ENCODE data around the gene CDK8. TPM values are rescaled to one million over a fixed set of nuclear protein-coding genes. Genes with fewer than 3 reads are reported as not detected.

CDK8 gene
- total and polyA plus RNA-seq, 2 experiments from 2014 or later: 16.1 to 27.0 TPM

GRCh38 chr13:26372747-26373146, 118.8 kb downstream of the CDK8 start:
- no peaks in the 10 kb centered on the region for H4K20me1 ChIP-seq (ENCODE audit: insufficient read depth, poor library complexity, severe bottlenecking)
- no peak overlapping the region for H3K4me2 ChIP-seq
- H3K79me2 ChIP-seq: no peaks in the 10 kb centered on the region
- no peaks in the 10 kb centered on the region for H3K9me3 ChIP-seq (ENCODE audit: low read depth)
- TF ChIP-seq CTCF (IDR thresholded peaks at IDR 0.05; ENCODE audit: poor library complexity): no peak
- TF ChIP-seq EZH2phosphoT487 (IDR thresholded peaks at IDR 0.05; ENCODE audit: low read depth, severe bottlenecking, unreplicated experiment): no peak
- TF ChIP-seq EZH2 (IDR thresholded peaks at IDR 0.05; ENCODE audit: borderline replicate concordance): no peak
- H3K9me2 ChIP-seq (replicated peaks; ENCODE audit: insufficient read depth): no peaks in the 10 kb centered on the region
- H3K27me3 ChIP-seq: no peaks in the 10 kb centered on the region
- no peak for DNase-seq (ENCODE audit: low spot score)
- H3K4me1 ChIP-seq (ENCODE audit: insufficient read depth): no peaks in the 10 kb centered on the region
- H3K36me3 ChIP-seq (replicated peaks; ENCODE audit: insufficient read depth, low read depth): no peaks in the 10 kb centered on the region
- H3K4me3 ChIP-seq: no peak overlapping the region
- 100% methylated on average over 2 of the region's 2 CpGs for WGBS (ENCODE audit: low lambda C conversion rate, missing lambda C conversion rate)
- H2AFZ ChIP-seq: no peak overlapping the region
- H3K27ac ChIP-seq: no peak overlapping the region

DNA sequence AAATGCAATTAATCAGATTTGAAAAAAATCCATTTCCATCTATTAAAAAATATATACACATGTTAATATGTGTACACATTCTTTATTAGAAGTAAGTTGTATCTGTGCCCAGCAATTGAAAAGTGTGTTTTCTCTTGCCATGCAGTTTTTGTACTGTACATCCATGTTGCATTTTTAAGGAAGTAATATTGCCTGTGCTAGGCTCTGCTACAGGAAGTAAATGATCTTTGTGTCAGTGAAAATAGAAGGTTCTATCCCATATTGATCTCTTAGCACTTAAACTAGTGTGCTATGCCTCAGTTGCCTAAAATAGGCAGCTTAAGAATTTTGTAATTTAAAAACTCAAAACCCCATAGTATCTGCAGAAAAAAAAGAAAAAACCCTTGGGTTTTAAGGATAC, 122.5 kb downstream of the CDK8 start:
- TF ChIP-seq EZH2phosphoT487 (IDR thresholded peaks at IDR 0.05; ENCODE audit: low read depth, severe bottlenecking, unreplicated experiment) (no peak), EZH2 (IDR thresholded peaks at IDR 0.05; ENCODE audit: borderline replicate concordance) (no peak), CTCF (IDR thresholded peaks at IDR 0.05; ENCODE audit: poor library complexity) (no peak)
- no peaks in the 10 kb centered on the region for H3K27me3 ChIP-seq
- no peak overlapping the region for H3K4me3 ChIP-seq
- H3K79me2 ChIP-seq: no peaks in the 10 kb centered on the region
- no peaks in the 10 kb centered on the region for H3K9me3 ChIP-seq (ENCODE audit: low read depth)
- no peaks in the 10 kb centered on the region for H4K20me1 ChIP-seq (ENCODE audit: insufficient read depth, poor library complexity, severe bottlenecking)
- no peaks in the 10 kb centered on the region for H3K36me3 ChIP-seq (replicated peaks; ENCODE audit: insufficient read depth, low read depth)
- H3K9me2 ChIP-seq (replicated peaks; ENCODE audit: insufficient read depth): no peaks in the 10 kb centered on the region
- no peaks in the 10 kb centered on the region for H3K4me1 ChIP-seq (ENCODE audit: insufficient read depth)
- H2AFZ ChIP-seq: no peak overlapping the region
- H3K27ac ChIP-seq: no peak overlapping the region
- no peak for DNase-seq (ENCODE audit: low spot score)
- no peak overlapping the region for H3K4me2 ChIP-seq

DNA sequence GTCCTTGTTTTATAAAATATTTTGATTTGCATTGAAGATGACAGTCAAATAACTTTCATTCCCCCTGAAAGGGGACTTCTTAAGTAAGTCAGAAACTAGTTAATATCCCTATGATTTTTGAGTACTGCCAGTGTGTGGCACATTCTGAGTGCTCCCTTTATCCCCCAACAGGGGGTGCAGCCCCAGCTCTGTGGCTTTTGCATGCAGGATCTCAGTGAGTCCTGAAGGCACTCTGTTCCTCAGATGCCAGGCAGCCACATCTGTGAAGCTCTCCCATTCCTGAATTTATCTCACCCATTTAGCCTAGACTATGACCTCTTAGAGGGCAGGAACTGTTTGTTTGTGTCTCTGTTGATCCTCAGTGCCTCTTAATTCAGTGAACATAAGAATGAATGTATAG, 123.1 kb downstream of the CDK8 start:
- Histone ChIP-seq H3K4me1 (ENCODE audit: insufficient read depth) (no peaks in the 10 kb centered on the region), H3K27me3 (no peaks in the 10 kb centered on the region), H2AFZ (no peak overlapping the region), H4K20me1 (ENCODE audit: insufficient read depth, poor library complexity, severe bottlenecking) (no peaks in the 10 kb centered on the region), H3K27ac (no peak overlapping the region), H3K4me2 (no peak overlapping the region), H3K9me3 (ENCODE audit: low read depth) (no peaks in the 10 kb centered on the region), H3K79me2 (no peaks in the 10 kb centered on the region), H3K4me3 (no peak overlapping the region), H3K9me2 (replicated peaks; ENCODE audit: insufficient read depth) (no peaks in the 10 kb centered on the region), H3K36me3 (replicated peaks; ENCODE audit: insufficient read depth, low read depth) (no peaks in the 10 kb centered on the region)
- peak; percentile 11 for DNase-seq (ENCODE audit: low spot score)
- no peak for TF ChIP-seq EZH2phosphoT487 (IDR thresholded peaks at IDR 0.05; ENCODE audit: low read depth, severe bottlenecking, unreplicated experiment)
- TF ChIP-seq CTCF (IDR thresholded peaks at IDR 0.05; ENCODE audit: poor library complexity): peak; percentile 21

GRCh38 chr13:26378116-26378515, 124.2 kb downstream of the CDK8 start:
- H3K4me1 ChIP-seq (ENCODE audit: insufficient read depth): no peaks in the 10 kb centered on the region
- H3K27me3 ChIP-seq: no peaks in the 10 kb centered on the region
- H3K36me3 ChIP-seq (replicated peaks; ENCODE audit: insufficient read depth, low read depth): no peaks in the 10 kb centered on the region
- no peak overlapping the region for H3K27ac ChIP-seq
- no peak overlapping the region for H3K4me3 ChIP-seq
- H3K9me2 ChIP-seq (replicated peaks; ENCODE audit: insufficient read depth): no peaks in the 10 kb centered on the region
- TF ChIP-seq EZH2 (IDR thresholded peaks at IDR 0.05; ENCODE audit: borderline replicate concordance): no peak
- no peak for TF ChIP-seq CTCF (IDR thresholded peaks at IDR 0.05; ENCODE audit: poor library complexity)
- no peak for TF ChIP-seq EZH2phosphoT487 (IDR thresholded peaks at IDR 0.05; ENCODE audit: low read depth, severe bottlenecking, unreplicated experiment)
- DNase-seq (ENCODE audit: low spot score): no peak
- no peaks in the 10 kb centered on the region for H3K9me3 ChIP-seq (ENCODE audit: low read depth)
- no peaks in the 10 kb centered on the region for H3K79me2 ChIP-seq
- no peaks in the 10 kb centered on the region for H4K20me1 ChIP-seq (ENCODE audit: insufficient read depth, poor library complexity, severe bottlenecking)
- H2AFZ ChIP-seq: no peak overlapping the region
- 96% methylated on average over 3 of the region's 3 CpGs for WGBS (ENCODE audit: low lambda C conversion rate, missing lambda C conversion rate)
- no peak overlapping the region for H3K4me2 ChIP-seq
